H1 (cell line): Measurements from ENCODE around the gene ATP6V0A1. TPM values are rescaled to one million over a fixed set of nuclear protein-coding genes. Genes with fewer than 3 reads are reported as not detected.

Experiments used
- BACH1 ChIP-seq: IDR thresholded peaks from 2 replicates; pipeline ENCODE4 v1.6.1; 2012; ENCODE audit warnings: low read length, improper control_type of control experiment
- BRCA1 ChIP-seq: IDR thresholded peaks from 2 replicates; pipeline ENCODE4 v1.6.1; 2012; ENCODE audit warnings: low read depth, low read length, improper control_type of control experiment
- POLR2AphosphoS5 ChIP-seq: IDR thresholded peaks from 2 replicates; pipeline ENCODE4 v1.6.1; 2011; ENCODE audit warnings: low read depth, low read length
- SIX5 ChIP-seq: IDR thresholded peaks from 2 replicates; pipeline ENCODE4 v1.6.1; 2011; ENCODE audit warnings: mild to moderate bottlenecking, low read depth, low read length
- SUZ12 ChIP-seq: fragments of 200-600 bp; sonication (generic); IDR thresholded peaks from 2 replicates; pipeline ENCODE4 v1.6.1; 2012; ENCODE audit warnings: mild to moderate bottlenecking, inconsistent platforms, low read length, moderate library complexity, mixed read lengths
- polyA plus RNA-seq, 7 experiments: library from polyadenylated mRNA; depleted of rRNA in 3 of 7; stranded (reverse) in 5 of 7; unstranded in 2 of 7; fragments of >200 nt in 5 of 7; fragments of 200-250 nt in 2 of 7; gene quantifications; 1 replicate in 5 of 7; 2 replicates in 1 of 7; 4 replicates in 1 of 7; pipeline versions ENCODE4 v1.2.1 to v1.2.3, GENCODE V29; 2011 to 2013; ENCODE audit warnings: missing spikeins in 2 of 7, mixed read lengths in 2 of 7
- total RNA-seq: library from RNA; stranded (reverse); fragmentation: NEBNext Ultra II Directional; extraction: Animal tissue kit (Norgen Biotek cat#: 25700); gene quantifications from 2 replicates; pipeline ENCODE4 v1.2.1, GENCODE V29; 2021

ATP6V0A1 gene
- total and polyA plus RNA-seq, 2 of the 8 experiments (the other 6 are each of a cell fraction or from before 2014, with no cell fraction given) = 55.3 to 63.4 TPM

DNA sequence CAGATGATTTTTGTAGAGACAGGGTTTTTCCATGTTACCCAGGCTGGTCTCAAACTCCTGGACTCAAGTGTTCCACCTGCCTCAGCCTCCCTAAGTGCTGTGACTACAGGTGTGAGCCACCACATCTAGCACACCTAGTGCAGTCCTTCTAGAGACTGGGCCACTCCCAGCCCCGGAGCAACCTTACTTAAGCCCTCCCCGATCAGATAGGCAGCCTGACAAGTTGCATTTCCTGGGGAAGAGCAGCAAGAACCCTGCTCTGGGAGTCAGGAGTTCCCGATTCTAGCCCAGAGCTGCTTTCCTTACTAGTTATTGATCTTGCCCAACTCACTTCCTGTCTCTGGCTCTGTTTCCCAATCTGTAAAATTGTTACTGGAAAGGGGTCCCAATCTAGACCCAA, 70.4 kb downstream of the ATP6V0A1 start (continued):
- TF ChIP-seq BACH1 = no peak
- TF ChIP-seq SUZ12 = no peak
- TF ChIP-seq SIX5 = no peak
- no peak for TF ChIP-seq BRCA1
- TF ChIP-seq POLR2AphosphoS5 = no peak
